ENCODE results near the gene METTL9. TPM values are rescaled to one million over a fixed set of nuclear protein-coding genes. Genes with fewer than 3 reads are reported as not detected.

Gene METTL9
- total RNA-seq, 2 experiments from 2014 or later = 116 to 122 TPM

DNA sequence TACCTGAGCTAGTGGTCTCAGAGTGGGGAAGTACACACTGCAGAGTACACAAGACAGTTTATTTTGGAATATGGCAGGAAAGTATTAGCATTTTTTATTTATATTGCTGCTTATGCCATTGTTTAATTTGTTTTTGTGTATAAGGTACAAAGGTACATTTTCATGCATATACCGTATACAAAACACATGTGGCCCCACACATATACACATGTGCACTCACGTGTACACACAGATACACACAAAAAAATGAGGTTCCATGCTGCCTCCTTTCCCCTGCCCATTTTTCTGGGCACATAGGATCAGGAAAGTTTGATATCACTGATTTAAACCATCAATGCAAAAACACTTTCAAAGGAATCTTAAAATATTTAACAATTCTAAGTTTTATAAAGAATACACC, 40.1 kb downstream of the METTL9 start:
- POLR2A ChIA-PET = interaction anchor here (0.7 to 1.7 kb wide), 4 partner anchors 30 to 69 kb away, joined by 3 to 6 read pairs (median 4); no protein-coding TSS in a partner anchor
- Mint-ChIP-seq H3K4me3 (no peak overlapping the region), H3K4me1 (ENCODE audit: low read depth) (peaks cover 39% of the 10 kb centered on the region), H3K9me3 (no peaks in the 10 kb centered on the region), H3K36me3 (ENCODE audit: low read depth) (peaks cover 12% of the 10 kb centered on the region), H3K27ac (no peak overlapping the region), H3K27me3 (no peaks in the 10 kb centered on the region)
- DNase-seq = no peak
- CTCF ChIA-PET = interaction anchor here (0.9 to 6.4 kb wide), 15 partner anchors 11 to 69 kb away, joined by 3 to 61 read pairs (median 6); partner anchors contain the start of genes IGSF6 and METTL9
- ATAC-seq = no peak
- TF ChIP-seq, protein P1, sequence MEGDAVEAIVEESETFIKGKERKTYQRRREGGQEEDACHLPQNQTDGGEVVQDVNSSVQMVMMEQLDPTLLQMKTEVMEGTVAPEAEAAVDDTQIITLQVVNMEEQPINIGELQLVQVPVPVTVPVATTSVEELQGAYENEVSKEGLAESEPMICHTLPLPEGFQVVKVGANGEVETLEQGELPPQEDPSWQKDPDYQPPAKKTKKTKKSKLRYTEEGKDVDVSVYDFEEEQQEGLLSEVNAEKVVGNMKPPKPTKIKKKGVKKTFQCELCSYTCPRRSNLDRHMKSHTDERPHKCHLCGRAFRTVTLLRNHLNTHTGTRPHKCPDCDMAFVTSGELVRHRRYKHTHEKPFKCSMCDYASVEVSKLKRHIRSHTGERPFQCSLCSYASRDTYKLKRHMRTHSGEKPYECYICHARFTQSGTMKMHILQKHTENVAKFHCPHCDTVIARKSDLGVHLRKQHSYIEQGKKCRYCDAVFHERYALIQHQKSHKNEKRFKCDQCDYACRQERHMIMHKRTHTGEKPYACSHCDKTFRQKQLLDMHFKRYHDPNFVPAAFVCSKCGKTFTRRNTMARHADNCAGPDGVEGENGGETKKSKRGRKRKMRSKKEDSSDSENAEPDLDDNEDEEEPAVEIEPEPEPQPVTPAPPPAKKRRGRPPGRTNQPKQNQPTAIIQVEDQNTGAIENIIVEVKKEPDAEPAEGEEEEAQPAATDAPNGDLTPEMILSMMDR (IDR thresholded peaks at IDR 0.05) = no peak
- intact Hi-C loops (cut with micrococcal nuclease) = no loop called here

GRCh38 chr16:21641916-21642315, 42.5 kb downstream of the METTL9 start:
- H3K4me3 Mint-ChIP-seq = no peak overlapping the region
- ATAC-seq = no peak

DNA sequence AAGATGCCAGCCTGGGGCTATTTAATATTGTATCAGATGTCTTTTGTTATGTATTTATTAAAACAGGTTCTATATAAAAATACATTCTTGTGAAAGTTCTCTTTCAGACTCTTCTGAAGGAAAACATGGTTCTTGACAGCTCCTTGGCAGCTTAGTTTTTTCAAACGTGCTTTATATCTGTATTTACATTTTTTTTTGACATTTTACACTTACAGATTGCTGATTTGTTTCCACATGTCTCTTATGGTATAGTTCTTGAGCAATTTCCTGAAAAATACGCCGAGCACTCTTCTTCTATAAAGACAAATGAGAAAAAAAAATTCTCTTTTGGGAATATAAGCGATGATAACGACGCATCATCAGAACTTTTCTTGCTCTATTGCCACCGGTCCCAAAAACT, 43.5 kb downstream of the METTL9 start:
- ATAC-seq (no peak), DNase-seq (no peak)
- intact Hi-C loops (cut with micrococcal nuclease) = no loop called here
- Mint-ChIP-seq H3K36me3 (ENCODE audit: low read depth) (peaks cover 3% of the 10 kb centered on the region), H3K27me3 (no peaks in the 10 kb centered on the region), H3K9me3 (no peaks in the 10 kb centered on the region), H3K4me3 (no peak overlapping the region), H3K4me1 (ENCODE audit: low read depth) (peaks cover 53% of the 10 kb centered on the region), H3K27ac (no peak overlapping the region)
- TF ChIP-seq, protein P1 (IDR thresholded peaks at IDR 0.05) = no peak
- ChIA-PET CTCF (interaction anchor here (0.7 to 6.4 kb wide), 8 partner anchors 10 to 65 kb away, joined by 3 to 36 read pairs (median 6); partner anchors contain the start of gene IGSF6), POLR2A (interaction anchor here (1.5 kb wide), 1 partner anchor 37 kb away, joined by 6 read pairs; no protein-coding TSS in a partner anchor)

More at GRCh38 chr16:21641916-21642315, 42.5 kb downstream of the METTL9 start:
- H3K27ac Mint-ChIP-seq = no peak overlapping the region
- POLR2A ChIA-PET = interaction anchor here (1.6 kb wide), 1 partner anchor 33 kb away, joined by 4 read pairs; no protein-coding TSS in a partner anchor
- DNase-seq = no peak
- peaks cover 54% of the 10 kb centered on the region for H3K4me1 Mint-ChIP-seq (ENCODE audit: low read depth)
- peaks cover under 1% of the 10 kb centered on the region for H3K36me3 Mint-ChIP-seq (ENCODE audit: low read depth)
- no peaks in the 10 kb centered on the region for H3K9me3 Mint-ChIP-seq
- intact Hi-C loops (cut with micrococcal nuclease) = no loop called here
- TF ChIP-seq, protein P1 (IDR thresholded peaks at IDR 0.05) = no peak
- no peaks in the 10 kb centered on the region for H3K27me3 Mint-ChIP-seq
- CTCF ChIA-PET = interaction anchor here (0.7 to 6.4 kb wide), 8 partner anchors 11 to 66 kb away, joined by 3 to 36 read pairs (median 6); partner anchors contain the start of genes IGSF6 and METTL9

GRCh38 chr16:21643785-21644184, 44.4 kb downstream of the METTL9 start:
- Mint-ChIP-seq H3K4me1 (ENCODE audit: low read depth) (peaks cover 54% of the 10 kb centered on the region), H3K36me3 (ENCODE audit: low read depth) (peaks cover 3% of the 10 kb centered on the region), H3K27me3 (no peaks in the 10 kb centered on the region), H3K27ac (no peak overlapping the region), H3K4me3 (no peak overlapping the region), H3K9me3 (no peaks in the 10 kb centered on the region)
- CTCF ChIA-PET = interaction anchor here (0.9 to 2.9 kb wide), 4 partner anchors 14 to 62 kb away, joined by 3 to 33 read pairs (median 6); no protein-coding TSS in a partner anchor
- TF ChIP-seq, protein P1 (IDR thresholded peaks at IDR 0.05) = no peak
- POLR2A ChIA-PET = interaction anchor here (0.8 to 1.5 kb wide), 3 partner anchors 38 to 69 kb away, joined by 3 to 6 read pairs (median 4); no protein-coding TSS in a partner anchor
- intact Hi-C loops (cut with micrococcal nuclease) = loop anchor here (2.0 kb wide), 1 partner anchor 59 kb away; no protein-coding TSS in a partner anchor
- DNase-seq (no peak), ATAC-seq (no peak)

GRCh38 chr16:21644674-21645073, 45.3 kb downstream of the METTL9 start:
- H3K36me3 Mint-ChIP-seq (ENCODE audit: low read depth) = peaks cover 3% of the 10 kb centered on the region
- CTCF ChIA-PET = interaction anchor here (0.9 to 2.9 kb wide), 9 partner anchors 13 to 356 kb away, joined by 3 to 33 read pairs (median 5); partner anchors contain the start of gene PDZD9
- H3K27me3 Mint-ChIP-seq = no peaks in the 10 kb centered on the region
- DNase-seq = no peak
- ATAC-seq = no peak
- peaks cover 48% of the 10 kb centered on the region for H3K4me1 Mint-ChIP-seq (ENCODE audit: low read depth)
- intact Hi-C loops (cut with micrococcal nuclease) = loop anchor here (2.0 to 5.0 kb wide), 2 partner anchors 32 to 60 kb away; no protein-coding TSS in a partner anchor
- H3K27ac Mint-ChIP-seq = peak overlapping the region; percentile 93
- H3K4me3 Mint-ChIP-seq = peak overlapping the region; percentile 74
- no peaks in the 10 kb centered on the region for H3K9me3 Mint-ChIP-seq
- TF ChIP-seq, protein P1 (IDR thresholded peaks at IDR 0.05) = no peak
- POLR2A ChIA-PET = interaction anchor here (0.8 to 1.8 kb wide), 5 partner anchors 11 to 68 kb away, joined by 3 to 5 read pairs (median 3); no protein-coding TSS in a partner anchor
